Pancreas (tissue), 10 donors: ENCODE measurements around the gene NTNG1. TPM values are rescaled to one million over a fixed set of nuclear protein-coding genes. Genes with fewer than 3 reads are reported as not detected.

Experiments
- ATAC-seq, 4 donors: fragments of 200-7000 bp; cut with Tn5 transposase; one replicate each; pipeline versions ENCODE4 v1.8.0 to v1.9.1; 2020; ENCODE audit warnings: mild to moderate bottlenecking in 4 of 4, moderate library complexity in 4 of 4
- DNase-seq, 6 donors: peaks; one replicate each; pipeline ENCODE4 v3.0.0-alpha.2; 2020
- FAIRE-seq: peaks from 2 replicates; lab custom pipeline; 2012; peaks lifted over from hg19 to GRCh38; lab: Jason Lieb, UNC
- H3K27ac ChIP-seq, 4 donors: fragments of 200-600 bp; sonication (generic); 1 replicate in 3 of 4; 2 replicates in 1 of 4; pipeline versions ENCODE4 v1.5.0 to v1.8.0; 2020
- H3K27me3 ChIP-seq, 4 donors: fragments of 200-600 bp; one replicate each; pipeline ENCODE4 v1.8.0; 2021
- H3K36me3 ChIP-seq, 3 donors: fragments of 200-600 bp; sonication (generic) in 1 of 3; one replicate each; pipeline versions ENCODE4 v1.5.0 to v1.8.0; 2020 to 2021
- H3K4me1 ChIP-seq, 3 donors: fragments of 200-600 bp; one replicate each; pipeline ENCODE4 v1.8.0; 2021
- H3K4me3 ChIP-seq, 4 donors: fragments of 200-600 bp; sonication (generic) in 2 of 4; one replicate each; pipeline versions ENCODE4 v1.5.0 to v1.8.0; 2020 to 2021
- H3K9me3 ChIP-seq, 4 donors: fragments of 200-600 bp; one replicate each; pipeline ENCODE4 v1.8.0; 2021
- CTCF ChIP-seq, 4 donors: fragments of 200-600 bp; sonication (generic) in 3 of 4; IDR thresholded peaks; one replicate each; pipeline versions ENCODE4 v1.5.0 to v1.8.0; 2021; ENCODE audit warnings: antibody characterized with exemption in 4 of 4
- WGBS, 2 donors: extraction: QIAGEN DNeasy Blood & Tissue Kit; methylation state at CpG; one replicate each; pipeline ENCODE4 v1.1.7; 2013; 5-methylcytosine and 5-hydroxymethylcytosine counted together
- intact Hi-C, 3 donors: fragments of 100-400 bp; cut with DNase I; formaldehyde crosslinking; loops; one replicate each; pipeline versions ENCODE4 v1.11.1 to v1.14.2; 2022
- polyA plus RNA-seq, 2 donors: library from polyadenylated mRNA; stranded (reverse); fragments of 200-250 nt; gene quantifications; one replicate each; pipeline ENCODE4 v1.2.3, GENCODE V29; 2013
- total RNA-seq, 6 donors: library from RNA; stranded (reverse); fragmentation: NEBNext Ultra II Directional in 4 of 6; extraction: Animal tissue kit (Norgen Biotek cat#: 25700) in 4 of 6; gene quantifications; one replicate each; pipeline versions ENCODE4 v1.2.1 to v1.2.4, GENCODE V29; 2021 to 2023
- donor health status: healthy with polysubstance abuse.
- donor health status: DM: no; HTN: no; CAD: no; lungs with moderate emphysema.
- donor health status: DM: no; HTN: no; CAD: no.
- donor health status: control.
- donor health status: control.
- donor health status: Bipolar disorder and iron deficiency.
- donor health status: DM: yes; HTN: yes; CAD: no.
- donor health status: DM: no; HTN: no; CAD: no.
- donor health status: DM: no; HTN: no; CAD: no.
- donor health status: DM: yes; HTN: yes; CAD: no.

The NTNG1 gene
- total and polyA plus RNA-seq, 8 donors, result 0.04 to 1.3 (median 0.23) TPM; not detected in 1

GRCh38 chr1:107172450-107173170, 31.8 kb downstream of the NTNG1 start:
- no peak for TF ChIP-seq CTCF (IDR thresholded peaks at IDR 0.05)
- H3K9me3 ChIP-seq, result no peaks in the 10 kb centered on the region
- H3K4me3 ChIP-seq, result no peak overlapping the region
- no peaks in the 10 kb centered on the region for H3K27me3 ChIP-seq
- no peaks in the 10 kb centered on the region for H3K4me1 ChIP-seq
- ATAC-seq (no peak), DNase-seq (no peak), FAIRE-seq (no peak)
- intact Hi-C loops, result no loop called here
- 45 to 50% methylated on average over 5 of the region's 5 CpGs for WGBS, 2 donors
- H3K36me3 ChIP-seq, result no peaks in the 10 kb centered on the region
- H3K27ac ChIP-seq, result no peak overlapping the region

- no peaks in the 10 kb centered on the region for H3K27me3 ChIP-seq
- H3K4me3 ChIP-seq, result no peak overlapping the region
- FAIRE-seq (no peak), DNase-seq (no peak), ATAC-seq (no peak)
- no peaks in the 10 kb centered on the region for H3K9me3 ChIP-seq
- intact Hi-C loops, result no loop called here
- H3K27ac ChIP-seq, result no peak overlapping the region
- no peak for TF ChIP-seq CTCF (IDR thresholded peaks at IDR 0.05)
- no peaks in the 10 kb centered on the region for H3K36me3 ChIP-seq
- 38 to 43% methylated on average over 1 of the region's 1 CpG for WGBS, 2 donors
- no peaks in the 10 kb centered on the region for H3K4me1 ChIP-seq
Measured at GRCh38 chr1:107175102-107175909, 34.5 kb downstream of the NTNG1 start.

- Histone ChIP-seq H3K9me3 (no peaks in the 10 kb centered on the region), H3K4me3 (no peak overlapping the region), H3K27me3 (no peaks in the 10 kb centered on the region), H3K36me3 (no peaks in the 10 kb centered on the region), H3K27ac (no peak overlapping the region), H3K4me1 (no peaks in the 10 kb centered on the region)
- no peak for FAIRE-seq
- no peak for DNase-seq
- 18 to 22% methylated on average over 5 of the region's 5 CpGs for WGBS, 2 donors
- intact Hi-C loops, result no loop called here
- ATAC-seq, result no peak
- no peak for TF ChIP-seq CTCF (IDR thresholded peaks at IDR 0.05)
Measured at GRCh38 chr1:107181253-107181969, 40.6 kb downstream of the NTNG1 start.

GRCh38 chr1:107183011-107183410, 42.2 kb downstream of the NTNG1 start:
- ATAC-seq (no peak), FAIRE-seq (no peak), DNase-seq (no peak)
- Histone ChIP-seq H3K4me1 (no peaks in the 10 kb centered on the region), H3K36me3 (no peaks in the 10 kb centered on the region), H3K4me3 (no peak overlapping the region), H3K9me3 (no peaks in the 10 kb centered on the region), H3K27me3 (no peaks in the 10 kb centered on the region), H3K27ac (no peak overlapping the region)
- intact Hi-C loops, result no loop called here
- WGBS, 2 donors, result 50 to 52% methylated on average over 4 of the region's 4 CpGs
- TF ChIP-seq CTCF (IDR thresholded peaks at IDR 0.05), result no peak
